SK-N-MC (cell line): ENCODE results near the gene MAPKAPK3.

Experiments used
- EZH2 ChIP-seq: fragments of 200-600 bp; sonication (generic); IDR thresholded peaks from one replicate; pipeline ENCODE4 v1.6.1; 2017; ENCODE audit warnings: antibody characterized with exemption
- FOXP2 ChIP-seq: optimal IDR thresholded peaks from 2 replicates; pipeline ENCODE3; 2011; ENCODE audit warnings: mild to moderate bottlenecking, moderate library complexity; ENCODE audit not compliant: insufficient read depth; ENCODE audit errors: extremely low read length, control extremely low read depth
- POLR2AphosphoS5 ChIP-seq: IDR thresholded peaks from 2 replicates; pipeline ENCODE4 v1.6.1; 2012; ENCODE audit warnings: mild to moderate bottlenecking, low read depth, low read length, borderline replicate concordance

GRCh38 chr3:50617911-50618481 is 1.0 kb downstream of the MAPKAPK3 start:
- TF ChIP-seq POLR2AphosphoS5: no peak
- no peak for TF ChIP-seq EZH2
- no peak for TF ChIP-seq FOXP2
